ENCODE results near the gene SLAMF8.

SLAMF8 gene

DNA sequence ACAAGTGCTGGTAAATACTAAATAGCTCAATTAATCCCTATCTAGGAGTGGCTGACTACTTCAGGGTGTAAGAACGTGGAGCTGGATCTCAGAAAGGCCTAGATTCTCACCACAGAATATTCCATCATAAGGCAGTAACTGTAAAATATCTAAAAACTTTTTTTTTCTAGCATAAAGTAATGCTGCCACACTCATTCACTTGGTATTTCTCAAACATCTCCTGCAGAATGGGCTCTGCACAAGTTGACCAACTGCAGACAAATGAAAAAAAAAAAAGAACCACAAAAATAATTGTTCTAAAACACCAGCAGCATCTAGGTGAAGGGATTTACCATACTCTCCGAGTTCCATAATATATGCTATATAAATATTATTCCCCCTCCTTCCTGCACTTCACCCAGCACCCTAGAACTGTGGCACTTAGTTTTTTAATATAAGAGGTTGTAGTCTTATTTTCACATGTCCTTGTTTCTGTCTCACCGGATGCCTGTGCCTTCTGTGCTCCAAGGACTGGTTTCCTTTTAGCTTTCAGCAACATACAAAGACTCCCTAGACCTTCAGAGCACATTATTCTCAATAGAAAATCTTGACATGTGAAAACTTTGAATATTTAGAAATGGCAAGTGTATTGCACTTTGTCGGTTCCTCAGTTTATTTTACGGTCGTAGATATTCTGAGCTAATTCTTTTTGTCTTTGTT lies 26.9 kb downstream of the SLAMF8 start:
- no peak for FAIRE-seq
- TF ChIP-seq SPI1 (IDR thresholded peaks at IDR 0.05; ENCODE audit: low read depth, low read length) (no peak), POLR2A (IDR thresholded peaks at IDR 0.05; ENCODE audit: low read depth, low read length) (no peak), TAF1 (IDR thresholded peaks at IDR 0.05; ENCODE audit: low read depth, low read length) (no peak), POU2F2 (IDR thresholded peaks at IDR 0.05; ENCODE audit: low read depth, low read length) (no peak), POLR2AphosphoS5 (IDR thresholded peaks at IDR 0.05; ENCODE audit: low read depth, low read length) (no peak)
- DNase-seq (ENCODE audit: insufficient read length, low spot score), result no peak

DNA sequence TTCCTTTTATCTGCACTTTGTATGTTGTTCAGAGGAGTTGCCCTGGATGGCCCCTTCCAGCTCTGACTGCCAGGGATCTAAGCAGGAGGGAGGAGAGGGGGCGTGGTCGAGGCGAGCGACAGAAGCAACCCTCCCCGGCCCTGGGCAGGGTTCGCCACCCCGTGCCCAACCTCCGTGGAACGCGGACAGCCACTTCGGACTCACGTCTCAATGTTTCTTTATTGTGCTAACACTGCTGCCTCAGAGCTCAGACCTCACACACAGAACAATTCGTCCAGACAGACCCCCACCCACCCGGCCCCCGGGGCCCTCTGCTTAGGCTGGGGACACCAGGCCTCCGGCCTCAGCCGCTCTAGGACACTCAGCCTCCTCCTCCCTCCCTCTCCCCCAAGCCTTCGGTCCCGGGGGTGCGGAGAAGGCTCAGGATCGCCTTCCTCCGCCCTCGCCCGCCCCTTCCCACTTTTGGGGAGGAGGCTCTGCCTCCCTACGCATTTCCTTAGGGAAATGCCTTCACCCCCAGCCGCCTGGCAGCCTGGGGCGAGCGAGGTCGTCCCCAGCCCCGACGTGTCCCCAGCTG lies 27.5 kb downstream of the SLAMF8 start:
- TF ChIP-seq TAF1 (IDR thresholded peaks at IDR 0.05; ENCODE audit: low read depth, low read length) (no peak), PAX5 (IDR thresholded peaks at IDR 0.05; ENCODE audit: insufficient read depth, low read length, severe bottlenecking) (no peak), POLR2A (IDR thresholded peaks at IDR 0.05; ENCODE audit: low read depth, low read length) (no peak), POLR2AphosphoS5 (IDR thresholded peaks at IDR 0.05; ENCODE audit: low read depth, low read length) (no peak), SPI1 (IDR thresholded peaks at IDR 0.05; ENCODE audit: low read depth, low read length) (no peak), POU2F2 (IDR thresholded peaks at IDR 0.05; ENCODE audit: low read depth, low read length) (no peak)
- DNase-seq (ENCODE audit: insufficient read length, low spot score) (no peak), FAIRE-seq (no peak)

DNA sequence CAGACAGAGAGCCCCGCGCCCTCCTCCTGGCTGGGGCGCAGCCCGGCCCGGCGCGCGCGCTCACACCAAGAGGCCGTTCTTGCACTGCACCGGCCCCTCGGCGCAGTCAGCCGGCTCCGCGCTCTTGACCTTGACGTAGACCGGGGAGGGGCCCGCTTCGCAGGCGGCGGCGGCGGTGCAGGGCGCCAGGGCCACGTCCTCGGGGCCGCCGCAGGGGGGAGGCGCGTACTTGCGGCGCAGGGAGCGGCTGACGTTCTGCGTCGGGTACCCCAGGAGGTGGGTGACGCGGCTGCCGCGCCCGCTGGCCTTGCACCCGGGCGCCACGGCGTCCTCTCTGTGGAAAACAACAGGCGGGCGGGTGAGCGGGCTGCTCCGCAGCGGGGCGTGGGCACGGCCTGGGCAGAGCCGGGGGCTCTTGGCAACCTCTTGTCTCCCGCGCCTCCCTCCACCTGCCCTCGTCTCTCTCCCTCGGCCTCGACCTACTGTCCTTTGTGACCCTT lies 28.1 kb downstream of the SLAMF8 start:
- FAIRE-seq (peak; percentile 85), DNase-seq (ENCODE audit: insufficient read length, low spot score) (peak; percentile 69)
- TF ChIP-seq POLR2AphosphoS5 (IDR thresholded peaks at IDR 0.05; ENCODE audit: low read depth, low read length) (no peak), TAF1 (IDR thresholded peaks at IDR 0.05; ENCODE audit: low read depth, low read length) (no peak), SPI1 (IDR thresholded peaks at IDR 0.05; ENCODE audit: low read depth, low read length) (no peak), POU2F2 (IDR thresholded peaks at IDR 0.05; ENCODE audit: low read depth, low read length) (no peak), POLR2A (IDR thresholded peaks at IDR 0.05; ENCODE audit: low read depth, low read length) (no peak), PAX5 (IDR thresholded peaks at IDR 0.05; ENCODE audit: insufficient read depth, low read length, severe bottlenecking) (no peak)

DNA sequence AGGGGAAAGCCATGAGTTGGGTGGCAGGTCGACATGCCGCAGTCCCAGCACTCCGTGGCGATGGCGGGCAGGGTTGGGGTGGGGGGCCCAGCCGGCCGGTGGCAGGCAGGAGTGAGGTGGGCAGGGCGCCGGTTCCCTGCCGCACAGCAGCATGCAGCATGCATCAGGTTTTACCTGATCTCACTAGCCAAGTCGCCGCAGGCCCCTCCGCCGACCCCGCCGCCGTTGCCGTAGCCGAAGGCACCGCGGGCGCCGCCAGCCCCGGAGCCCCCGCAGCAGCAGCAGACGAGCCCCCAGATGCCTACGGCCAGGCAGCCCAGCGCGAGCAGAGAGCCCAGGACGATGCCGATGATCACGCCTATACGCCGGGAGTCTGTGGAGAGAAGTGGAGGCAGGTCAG lies 29.0 kb downstream of the SLAMF8 start:
- TF ChIP-seq TAF1 (IDR thresholded peaks at IDR 0.05; ENCODE audit: low read depth, low read length), result no peak
- no peak for TF ChIP-seq PAX5 (IDR thresholded peaks at IDR 0.05; ENCODE audit: insufficient read depth, low read length, severe bottlenecking)
- no peak for TF ChIP-seq POLR2A (IDR thresholded peaks at IDR 0.05; ENCODE audit: low read depth, low read length)
- TF ChIP-seq POU2F2 (IDR thresholded peaks at IDR 0.05; ENCODE audit: low read depth, low read length), result no peak
- TF ChIP-seq SPI1 (IDR thresholded peaks at IDR 0.05; ENCODE audit: low read depth, low read length), result no peak
- no peak for TF ChIP-seq POLR2AphosphoS5 (IDR thresholded peaks at IDR 0.05; ENCODE audit: low read depth, low read length)
- DNase-seq (ENCODE audit: insufficient read length, low spot score) (no peak), FAIRE-seq (no peak)

DNA sequence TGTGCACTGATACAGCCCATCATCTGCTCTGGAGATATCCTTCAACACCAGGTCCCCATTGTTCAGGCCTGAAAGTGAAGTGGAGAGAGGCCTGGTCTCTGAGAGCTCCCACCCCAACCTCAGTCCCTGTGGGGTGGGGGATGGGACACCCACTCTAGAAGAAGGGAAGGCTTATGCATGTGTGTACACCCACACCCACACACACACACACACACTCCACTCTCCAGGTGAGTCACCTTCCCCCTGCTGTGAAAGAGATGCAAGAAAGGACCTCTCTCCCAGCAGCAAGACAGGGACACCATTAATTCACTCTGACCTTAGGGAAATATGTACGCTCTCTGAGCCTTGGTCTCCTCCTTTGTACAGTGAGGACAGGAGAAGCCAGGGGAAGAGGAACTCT lies 29.9 kb downstream of the SLAMF8 start:
- FAIRE-seq (no peak), DNase-seq (ENCODE audit: insufficient read length, low spot score) (no peak)
- no peak for TF ChIP-seq PAX5 (IDR thresholded peaks at IDR 0.05; ENCODE audit: insufficient read depth, low read length, severe bottlenecking)
- TF ChIP-seq TAF1 (IDR thresholded peaks at IDR 0.05; ENCODE audit: low read depth, low read length), result no peak
- TF ChIP-seq POU2F2 (IDR thresholded peaks at IDR 0.05; ENCODE audit: low read depth, low read length), result no peak
- no peak for TF ChIP-seq POLR2AphosphoS5 (IDR thresholded peaks at IDR 0.05; ENCODE audit: low read depth, low read length)

DNA sequence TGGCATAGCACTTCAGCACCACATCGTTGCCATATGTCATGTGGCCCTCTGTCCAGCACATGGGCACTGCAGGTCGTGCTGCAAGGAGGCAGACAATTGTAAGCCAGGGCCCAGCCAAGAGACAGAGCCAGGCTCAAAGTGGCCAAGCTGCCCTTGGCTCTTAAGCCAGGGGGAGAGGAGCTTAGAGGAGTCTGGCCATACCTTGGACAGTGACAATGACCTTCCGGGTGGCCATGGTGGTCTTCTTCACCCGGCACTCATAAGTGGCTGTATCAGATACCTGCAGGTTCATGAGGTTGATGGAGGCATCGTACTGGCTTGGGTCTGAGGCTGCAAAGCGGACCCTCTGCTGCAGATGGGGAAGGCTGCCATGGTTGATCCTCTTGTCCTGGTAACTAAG lies 31.2 kb downstream of the SLAMF8 start:
- DNase-seq (ENCODE audit: insufficient read length, low spot score) (no peak), FAIRE-seq (no peak)
- TF ChIP-seq POU2F2 (IDR thresholded peaks at IDR 0.05; ENCODE audit: low read depth, low read length), result no peak
- no peak for TF ChIP-seq SPI1 (IDR thresholded peaks at IDR 0.05; ENCODE audit: low read depth, low read length)
- no peak for TF ChIP-seq PAX5 (IDR thresholded peaks at IDR 0.05; ENCODE audit: insufficient read depth, low read length, severe bottlenecking)
- TF ChIP-seq POLR2A (IDR thresholded peaks at IDR 0.05; ENCODE audit: low read depth, low read length), result no peak
- no peak for TF ChIP-seq POLR2AphosphoS5 (IDR thresholded peaks at IDR 0.05; ENCODE audit: low read depth, low read length)

DNA sequence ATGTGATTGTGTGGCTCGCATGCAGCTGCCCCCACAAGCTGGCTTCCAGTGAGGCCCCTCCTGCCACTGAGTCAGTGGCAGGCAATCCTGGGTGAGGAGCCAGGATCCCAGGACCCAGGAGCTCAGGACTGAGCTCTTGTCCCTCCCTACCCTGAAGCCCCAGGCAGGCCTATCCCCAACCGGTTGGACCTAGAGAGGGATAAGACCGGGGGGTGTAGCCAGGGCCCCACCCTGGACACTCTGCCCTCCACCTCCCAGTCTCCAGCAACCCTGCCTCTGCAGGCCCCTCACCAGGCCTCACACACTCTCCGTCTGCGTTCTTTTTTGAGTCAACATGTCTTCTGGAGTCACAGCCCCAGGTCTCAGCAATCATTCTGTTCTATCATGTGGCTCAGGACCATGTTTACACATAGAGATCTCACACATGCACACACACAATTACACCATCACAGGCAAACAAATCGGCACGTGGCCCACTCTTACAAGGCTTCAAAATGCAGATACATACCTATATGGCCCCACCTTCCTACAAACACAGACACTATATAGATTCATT lies 33.2 kb downstream of the SLAMF8 start:
- TF ChIP-seq TAF1 (IDR thresholded peaks at IDR 0.05; ENCODE audit: low read depth, low read length), result no peak
- DNase-seq (ENCODE audit: insufficient read length, low spot score), result no peak
- FAIRE-seq, result no peak

DNA sequence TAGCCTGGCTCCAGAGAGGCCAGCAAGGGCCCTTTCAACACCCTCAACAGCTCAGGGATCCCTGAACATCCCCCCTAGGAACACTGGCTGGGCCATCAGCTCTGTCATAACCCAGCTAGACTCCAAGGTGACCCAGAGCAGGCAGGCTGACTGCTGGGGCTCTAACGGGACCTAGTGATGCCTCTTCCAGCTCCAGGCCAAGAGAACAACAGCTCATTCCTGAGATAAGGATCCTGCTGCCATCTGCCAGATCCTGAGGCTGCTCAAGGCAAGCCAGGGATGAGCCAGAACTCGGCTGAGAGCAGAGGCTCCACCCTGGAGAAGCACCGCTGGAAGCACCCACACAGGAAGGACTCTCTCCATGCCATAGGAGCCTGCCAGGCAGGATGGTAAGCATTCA lies 33.8 kb downstream of the SLAMF8 start:
- DNase-seq (ENCODE audit: insufficient read length, low spot score) (no peak), FAIRE-seq (no peak)
- no peak for TF ChIP-seq POLR2AphosphoS5 (IDR thresholded peaks at IDR 0.05; ENCODE audit: low read depth, low read length)
- no peak for TF ChIP-seq TAF1 (IDR thresholded peaks at IDR 0.05; ENCODE audit: low read depth, low read length)
- TF ChIP-seq SPI1 (IDR thresholded peaks at IDR 0.05; ENCODE audit: low read depth, low read length), result no peak
- TF ChIP-seq POU2F2 (IDR thresholded peaks at IDR 0.05; ENCODE audit: low read depth, low read length), result no peak
- TF ChIP-seq PAX5 (IDR thresholded peaks at IDR 0.05; ENCODE audit: insufficient read depth, low read length, severe bottlenecking), result no peak
- TF ChIP-seq POLR2A (IDR thresholded peaks at IDR 0.05; ENCODE audit: low read depth, low read length), result no peak

DNA sequence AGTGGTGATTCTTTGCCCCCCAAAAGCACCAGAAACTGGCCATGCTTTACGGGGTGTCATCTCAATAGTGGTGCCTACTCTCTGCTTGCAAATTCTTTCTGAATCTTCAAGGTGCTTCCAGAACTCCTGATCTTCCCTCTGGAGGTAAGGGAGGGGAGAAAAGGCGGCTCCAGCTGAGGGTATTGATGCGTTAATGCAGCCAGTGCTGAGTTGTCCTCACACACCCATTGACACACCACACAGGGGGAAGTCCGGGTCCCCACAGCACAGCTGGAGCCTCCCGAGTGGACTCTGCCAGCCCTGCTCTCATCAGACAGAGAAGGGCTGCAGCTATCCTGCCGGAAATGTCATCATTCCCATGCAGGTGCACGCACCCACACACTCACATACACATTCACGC lies 34.5 kb downstream of the SLAMF8 start:
- DNase-seq (ENCODE audit: insufficient read length, low spot score), result no peak
- no peak for TF ChIP-seq SPI1 (IDR thresholded peaks at IDR 0.05; ENCODE audit: low read depth, low read length)
- TF ChIP-seq POU2F2 (IDR thresholded peaks at IDR 0.05; ENCODE audit: low read depth, low read length), result no peak
- TF ChIP-seq POLR2AphosphoS5 (IDR thresholded peaks at IDR 0.05; ENCODE audit: low read depth, low read length), result no peak
- TF ChIP-seq POLR2A (IDR thresholded peaks at IDR 0.05; ENCODE audit: low read depth, low read length), result no peak
- TF ChIP-seq PAX5 (IDR thresholded peaks at IDR 0.05; ENCODE audit: insufficient read depth, low read length, severe bottlenecking), result no peak
- no peak for TF ChIP-seq TAF1 (IDR thresholded peaks at IDR 0.05; ENCODE audit: low read depth, low read length)
- no peak for FAIRE-seq

DNA sequence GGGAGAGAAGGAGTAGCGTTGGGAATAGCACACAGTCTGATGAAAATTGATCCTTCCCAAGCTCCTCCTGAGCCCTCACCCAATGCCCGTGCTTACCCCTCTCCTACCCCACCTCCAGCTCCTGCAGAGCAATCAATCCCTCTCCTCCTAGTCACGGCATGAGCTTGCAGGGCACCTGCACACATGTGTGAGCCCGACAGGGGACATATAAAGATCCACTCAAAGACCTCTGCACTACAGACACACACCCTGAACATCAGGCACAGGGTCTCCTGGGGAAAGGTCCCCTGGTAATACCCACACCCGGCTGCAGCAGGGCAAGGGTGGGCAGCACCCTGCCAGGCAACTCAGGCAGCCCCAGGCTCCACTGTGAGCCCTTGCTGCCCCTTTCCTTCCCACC lies 35.4 kb downstream of the SLAMF8 start:
- TF ChIP-seq POU2F2 (IDR thresholded peaks at IDR 0.05; ENCODE audit: low read depth, low read length), result no peak
- TF ChIP-seq SPI1 (IDR thresholded peaks at IDR 0.05; ENCODE audit: low read depth, low read length), result no peak
- no peak for TF ChIP-seq POLR2AphosphoS5 (IDR thresholded peaks at IDR 0.05; ENCODE audit: low read depth, low read length)
- no peak for TF ChIP-seq TAF1 (IDR thresholded peaks at IDR 0.05; ENCODE audit: low read depth, low read length)
- TF ChIP-seq PAX5 (IDR thresholded peaks at IDR 0.05; ENCODE audit: insufficient read depth, low read length, severe bottlenecking), result no peak
- TF ChIP-seq POLR2A (IDR thresholded peaks at IDR 0.05; ENCODE audit: low read depth, low read length), result no peak
- DNase-seq (ENCODE audit: insufficient read length, low spot score) (no peak), FAIRE-seq (no peak)

All from GM12891 (cell line).